Mammary epithelial cell (primary cell): Measurements from ENCODE around the gene C1QA.

Source experiments
- CTCF ChIP-seq, 2 donors: IDR thresholded peaks in 1 of 2; conservative IDR thresholded peaks in 1 of 2; 2 replicates each; pipeline ENCODE4 v1.5.1; 2011 to 2012; ENCODE audit warnings: inconsistent platforms in 2 of 2, low read length in 2 of 2, mild to moderate bottlenecking in 2 of 2, control low read depth in 1 of 2, low read depth in 1 of 2; ENCODE audit not compliant: insufficient read depth in 1 of 2; ENCODE audit errors: extremely low read depth in 1 of 2
- EZH2 ChIP-seq: IDR thresholded peaks from 2 replicates; pipeline ENCODE4 v1.6.1; 2012; ENCODE audit warnings: low read length, inconsistent platforms, borderline replicate concordance

GRCh38 chr1:22673486-22674409 lies 37.3 kb downstream of the C1QA start:
- TF ChIP-seq CTCF (conservative IDR thresholded peaks at IDR 0.05 in 1 of 2, IDR thresholded peaks at IDR 0.05 in 1 of 2; ENCODE audit: extremely low read depth in 1 of 2, insufficient read depth in 1 of 2, low read depth in 1 of 2, low read length in 2 of 2), result peak; percentile 66 to 77
- no peak for TF ChIP-seq EZH2
